HG02970 (cell line): Measurements from ENCODE around the gene NSUN4.

Experiments
- ATAC-seq: cut with Tn5 transposase; IDR thresholded peaks from one replicate; pipeline ENCODE4 v1.9.1; 2021; ENCODE audit warnings: mild to moderate bottlenecking, moderate library complexity, moderate number of reproducible peaks; ENCODE audit not compliant: unreplicated experiment, low FRiP score

The NSUN4 gene

GRCh38 chr1:46403916-46404315, 63.3 kb downstream of the NSUN4 start:
- no peak for ATAC-seq

DNA sequence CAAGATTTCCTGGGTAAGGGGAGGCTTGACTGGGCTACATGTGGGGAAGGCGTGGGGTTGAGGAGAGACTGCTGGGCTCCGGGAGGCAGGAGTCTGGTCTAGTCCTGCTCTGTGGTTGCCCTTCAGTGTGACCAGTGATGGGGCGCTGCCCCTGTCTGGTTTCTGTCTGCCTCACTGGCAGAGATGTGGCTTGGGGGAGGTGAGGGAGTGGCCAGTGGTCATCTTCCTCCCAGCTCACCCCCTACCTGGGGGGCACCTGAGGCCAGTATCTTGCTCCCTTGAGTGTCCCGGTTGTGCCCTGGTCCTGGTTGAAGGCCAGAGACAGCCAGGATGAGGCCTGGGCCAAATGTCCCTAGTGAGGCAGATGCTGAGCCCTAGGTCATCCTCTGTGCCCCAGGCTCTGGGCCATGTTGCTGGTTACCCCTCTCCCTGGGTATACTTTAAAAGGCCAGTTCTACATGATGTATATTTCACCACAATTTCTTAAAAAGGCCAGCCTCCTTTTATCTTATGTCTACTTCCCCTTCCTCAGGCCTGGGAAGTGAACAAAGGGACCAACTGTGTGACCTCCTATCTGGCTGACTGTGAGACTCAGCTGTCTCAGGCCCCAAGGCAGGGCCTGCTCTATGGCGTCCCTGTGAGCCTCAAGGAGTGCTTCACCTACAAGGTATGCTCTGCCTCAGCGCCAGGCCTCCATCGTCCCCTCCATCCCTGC, 64.0 kb downstream of the NSUN4 start:
- ATAC-seq: no peak

GRCh38 chr1:46405197-46405555, 64.6 kb downstream of the NSUN4 start:
- ATAC-seq: no peak

DNA sequence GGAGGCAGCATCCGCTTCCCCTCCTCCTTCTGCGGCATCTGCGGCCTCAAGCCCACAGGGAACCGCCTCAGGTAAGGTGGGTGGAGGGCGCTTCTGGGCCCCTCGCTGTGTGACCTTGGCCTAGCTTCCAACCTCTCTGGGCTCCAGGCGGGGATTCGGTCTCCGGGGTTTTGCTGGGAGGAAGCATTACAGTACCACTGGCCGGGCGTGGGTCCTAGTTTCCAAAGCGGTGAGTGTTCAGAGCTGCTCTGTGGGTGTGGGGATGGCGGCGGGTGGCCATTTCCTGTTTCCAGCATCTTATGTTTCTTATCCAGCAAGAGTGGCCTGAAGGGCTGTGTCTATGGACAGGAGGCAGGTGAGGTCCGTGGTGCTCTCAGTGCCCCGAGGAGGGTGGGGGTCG, 65.1 kb downstream of the NSUN4 start:
- ATAC-seq: no peak

- ATAC-seq: no peak
Observed at GRCh38 chr1:46406881-46407608, 66.4 kb downstream of the NSUN4 start.

DNA sequence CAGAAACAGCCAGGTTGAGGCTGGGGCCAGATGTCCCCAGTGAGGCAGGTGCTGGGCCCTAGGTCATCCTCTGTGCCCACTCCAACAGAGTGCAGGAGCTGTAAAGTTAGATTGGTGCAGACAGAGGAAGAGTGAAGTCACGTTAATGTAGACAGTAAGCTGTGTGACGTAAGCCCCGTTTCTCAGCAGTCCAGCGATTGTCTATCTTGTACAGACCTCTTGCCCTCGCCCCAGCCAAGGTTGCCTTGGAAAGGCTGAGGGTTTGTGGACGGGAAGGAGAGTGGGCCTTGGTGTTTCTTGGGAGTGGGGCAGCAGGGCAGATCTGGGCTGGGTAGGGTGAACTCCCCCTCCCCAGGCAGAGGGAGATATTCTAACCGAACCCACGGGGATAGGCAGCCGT, 67.0 kb downstream of the NSUN4 start:
- ATAC-seq: no peak

DNA sequence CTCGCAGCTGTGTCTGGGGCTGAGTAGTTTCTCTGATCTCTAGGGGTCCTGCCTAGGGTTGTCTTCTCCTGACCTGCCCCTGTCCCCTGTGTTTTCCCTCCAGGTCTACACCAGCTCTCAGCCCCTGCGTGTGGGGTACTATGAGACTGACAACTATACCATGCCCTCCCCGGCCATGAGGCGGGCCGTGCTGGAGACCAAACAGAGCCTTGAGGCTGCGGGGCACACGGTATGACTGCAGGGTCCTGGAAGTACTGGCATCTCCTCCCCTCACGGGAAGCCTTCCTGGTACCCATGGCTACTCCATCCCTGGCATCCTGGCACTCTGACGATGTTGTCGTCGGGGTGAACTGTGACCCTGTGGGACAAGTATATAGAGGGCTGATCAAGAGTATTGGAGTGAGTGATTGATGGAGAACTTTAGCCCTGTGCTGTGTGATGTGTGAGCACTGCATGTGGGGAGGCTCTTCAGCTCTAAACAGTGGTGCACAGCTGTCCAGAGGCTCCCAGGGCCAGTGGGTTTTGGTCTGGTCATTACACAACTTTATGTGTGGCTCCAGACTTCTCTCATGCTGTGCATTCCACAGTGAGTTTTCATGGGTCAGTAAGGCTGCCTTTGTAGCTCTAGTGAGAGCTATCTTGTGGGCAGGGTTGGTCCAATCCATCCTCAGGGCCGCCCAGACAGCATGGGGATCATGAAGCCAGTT, 67.9 kb downstream of the NSUN4 start:
- no peak for ATAC-seq

DNA sequence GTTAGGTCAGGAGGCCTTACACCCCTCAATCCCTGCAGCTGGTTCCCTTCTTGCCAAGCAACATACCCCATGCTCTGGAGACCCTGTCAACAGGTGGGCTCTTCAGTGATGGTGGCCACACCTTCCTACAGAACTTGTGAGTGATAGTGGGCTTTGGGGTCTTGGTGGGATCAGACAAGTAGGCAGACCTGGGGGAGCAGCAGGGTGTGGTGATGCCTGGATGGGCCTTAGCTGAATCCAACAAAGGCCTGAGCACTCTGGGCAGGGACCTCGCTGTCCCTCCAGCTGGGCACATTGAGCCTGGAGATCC, 68.4 kb downstream of the NSUN4 start:
- no peak for ATAC-seq

DNA sequence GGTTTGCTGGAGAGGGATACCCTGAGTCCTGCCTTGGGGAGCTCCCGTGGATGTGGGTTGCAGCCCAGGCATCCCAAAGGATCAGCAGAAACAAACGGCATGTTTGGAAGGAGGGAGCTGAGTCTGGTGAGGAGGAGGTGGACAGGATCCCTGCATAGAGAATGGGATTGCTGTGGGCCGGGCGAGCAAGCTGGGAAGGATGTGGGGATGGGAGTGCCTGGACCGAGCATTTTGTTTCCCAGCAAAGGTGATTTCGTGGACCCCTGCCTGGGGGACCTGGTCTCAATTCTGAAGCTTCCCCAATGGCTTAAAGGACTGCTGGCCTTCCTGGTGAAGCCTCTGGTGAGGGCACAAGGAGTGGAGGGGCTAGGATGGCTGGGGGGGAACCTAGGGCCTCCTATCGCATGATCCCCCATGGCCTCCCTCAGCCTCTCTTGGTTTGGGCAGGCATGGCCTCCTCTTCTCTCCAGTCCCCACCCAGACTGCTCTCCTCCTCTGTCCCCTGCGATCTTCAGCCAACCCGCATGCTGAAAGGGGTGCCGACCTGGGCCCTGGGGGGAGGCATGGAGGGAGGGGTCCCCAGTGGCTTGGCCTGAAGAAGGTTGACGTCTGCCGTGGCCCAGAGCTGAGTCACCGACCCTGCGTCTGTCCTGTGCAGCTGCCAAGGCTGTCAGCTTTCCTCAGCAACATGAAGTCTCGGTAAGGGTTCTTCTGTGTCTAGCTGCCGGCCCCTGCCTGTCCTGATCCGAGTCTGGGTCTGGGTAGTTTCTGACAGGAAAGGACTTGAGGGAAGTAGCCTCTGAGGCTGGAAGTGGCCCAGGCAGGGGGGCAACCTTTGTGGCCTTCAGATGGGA, 69.8 kb downstream of the NSUN4 start:
- ATAC-seq: no peak

DNA sequence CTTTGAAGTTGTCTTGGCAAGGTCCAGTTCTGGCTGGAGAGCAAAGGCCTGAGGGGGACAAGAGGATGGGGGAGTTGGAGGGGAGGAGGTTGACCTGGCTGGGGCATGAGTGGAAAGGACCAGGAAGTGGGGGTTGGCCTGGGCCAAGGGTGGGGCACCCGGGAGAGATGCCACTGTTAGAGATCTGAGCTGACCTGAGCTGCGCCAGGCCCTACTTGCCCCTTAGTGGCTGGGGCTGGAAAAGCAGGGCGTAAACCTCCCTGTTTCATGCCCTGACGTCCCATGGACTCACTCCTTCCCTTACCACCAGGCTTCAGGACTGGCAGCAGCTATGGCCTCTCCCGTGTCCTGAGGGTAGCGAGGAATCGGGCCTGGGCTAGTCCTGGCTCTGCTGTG, 70.4 kb downstream of the NSUN4 start:
- no peak for ATAC-seq
